ENCODE measurements around the gene FIBCD1. TPM values are rescaled to one million over a fixed set of nuclear protein-coding genes. Genes with fewer than 3 reads are reported as not detected.

FIBCD1 gene
- polyA plus RNA-seq, 1 of the 3 experiments (the other 2 are of a cell fraction): 1.3 TPM

DNA sequence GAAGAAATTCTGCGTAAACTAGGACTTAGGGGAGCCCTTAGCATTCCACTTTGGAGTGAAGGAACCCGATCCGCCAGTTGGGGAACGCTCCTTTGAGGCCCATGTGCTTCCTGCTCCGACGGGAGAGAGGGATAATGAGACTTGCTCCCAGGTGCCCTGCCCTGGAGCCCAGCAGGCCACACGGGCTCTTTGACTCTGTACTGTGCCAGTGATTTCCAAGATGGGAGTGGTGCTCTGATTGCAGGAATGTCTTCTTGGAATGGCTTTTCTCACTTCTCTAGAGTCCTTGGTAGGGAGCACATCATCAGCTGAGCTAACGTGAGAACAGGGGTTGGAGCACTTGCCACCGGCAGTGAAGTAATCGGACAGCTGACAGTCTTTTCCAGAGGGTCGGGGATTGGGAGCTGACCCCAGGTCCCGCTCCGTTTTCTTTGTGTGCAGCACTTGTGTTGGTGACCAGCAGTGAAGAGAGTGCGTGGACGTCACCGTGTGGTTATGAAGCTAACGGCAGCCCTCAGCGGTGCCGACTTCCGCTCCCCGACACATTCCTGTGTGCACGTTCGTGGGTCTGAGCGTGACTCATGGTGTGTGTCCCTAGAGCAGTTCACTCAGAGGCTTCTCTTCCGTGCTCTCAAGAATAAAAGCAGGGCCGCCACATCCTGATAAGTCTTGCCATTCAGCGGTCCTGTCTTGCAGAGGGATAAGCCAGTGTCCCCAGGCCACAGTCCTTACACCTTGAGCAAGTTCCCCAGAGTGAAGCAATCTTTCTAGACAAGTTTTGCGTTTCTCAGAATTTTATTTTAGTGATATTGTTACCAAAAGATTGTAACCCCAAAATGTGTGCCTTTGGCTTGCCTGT, 78.4 kb downstream of the FIBCD1 start (continued):
- 0 out of 2 replicates have a peak, but pooled peaks have one; percentile 17 for TF ChIP-seq TAF1 (IDR thresholded peaks at IDR 0.05; ENCODE audit: borderline replicate concordance, low read depth, low read length)
- TF ChIP-seq, protein P1, sequence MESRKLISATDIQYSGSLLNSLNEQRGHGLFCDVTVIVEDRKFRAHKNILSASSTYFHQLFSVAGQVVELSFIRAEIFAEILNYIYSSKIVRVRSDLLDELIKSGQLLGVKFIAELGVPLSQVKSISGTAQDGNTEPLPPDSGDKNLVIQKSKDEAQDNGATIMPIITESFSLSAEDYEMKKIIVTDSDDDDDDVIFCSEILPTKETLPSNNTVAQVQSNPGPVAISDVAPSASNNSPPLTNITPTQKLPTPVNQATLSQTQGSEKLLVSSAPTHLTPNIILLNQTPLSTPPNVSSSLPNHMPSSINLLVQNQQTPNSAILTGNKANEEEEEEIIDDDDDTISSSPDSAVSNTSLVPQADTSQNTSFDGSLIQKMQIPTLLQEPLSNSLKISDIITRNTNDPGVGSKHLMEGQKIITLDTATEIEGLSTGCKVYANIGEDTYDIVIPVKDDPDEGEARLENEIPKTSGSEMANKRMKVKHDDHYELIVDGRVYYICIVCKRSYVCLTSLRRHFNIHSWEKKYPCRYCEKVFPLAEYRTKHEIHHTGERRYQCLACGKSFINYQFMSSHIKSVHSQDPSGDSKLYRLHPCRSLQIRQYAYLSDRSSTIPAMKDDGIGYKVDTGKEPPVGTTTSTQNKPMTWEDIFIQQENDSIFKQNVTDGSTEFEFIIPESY (IDR thresholded peaks at IDR 0.05; ENCODE audit: borderline replicate concordance, low read depth): 0 out of 2 replicates have a peak, but pooled peaks have one; percentile 43
- peak; percentile 45; the same call in 1 of the 2 replicates for TF ChIP-seq JUND (IDR thresholded peaks at IDR 0.05)
- TF ChIP-seq SIN3A (IDR thresholded peaks at IDR 0.05; ENCODE audit: borderline replicate concordance, low read depth, low read length): no peak
- TF ChIP-seq FOXJ3 (CRISPR knock-in tag; IDR thresholded peaks at IDR 0.05): no peak
- peak; percentile 30; the same call in 1 of the 2 replicates for TF ChIP-seq TCF12 (IDR thresholded peaks at IDR 0.05)
- peak; percentile 17; the same call in 1 of the 2 replicates for TF ChIP-seq SMC3 (IDR thresholded peaks at IDR 0.05; ENCODE audit: low read depth, low read length)
- no peak for TF ChIP-seq FOXM1 (IDR thresholded peaks at IDR 0.05; ENCODE audit: low read depth)
- TF ChIP-seq, protein P2, sequence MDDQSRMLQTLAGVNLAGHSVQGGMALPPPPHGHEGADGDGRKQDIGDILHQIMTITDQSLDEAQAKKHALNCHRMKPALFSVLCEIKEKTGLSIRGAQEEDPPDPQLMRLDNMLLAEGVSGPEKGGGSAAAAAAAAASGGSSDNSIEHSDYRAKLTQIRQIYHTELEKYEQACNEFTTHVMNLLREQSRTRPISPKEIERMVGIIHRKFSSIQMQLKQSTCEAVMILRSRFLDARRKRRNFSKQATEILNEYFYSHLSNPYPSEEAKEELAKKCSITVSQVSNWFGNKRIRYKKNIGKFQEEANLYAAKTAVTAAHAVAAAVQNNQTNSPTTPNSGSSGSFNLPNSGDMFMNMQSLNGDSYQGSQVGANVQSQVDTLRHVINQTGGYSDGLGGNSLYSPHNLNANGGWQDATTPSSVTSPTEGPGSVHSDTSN (IDR thresholded peaks at IDR 0.05): 0 out of 2 replicates have a peak, but pooled peaks have one; percentile 20
- no peak for TF ChIP-seq EP300 (IDR thresholded peaks at IDR 0.05; ENCODE audit: borderline replicate concordance in 1 of 2, low read depth in 1 of 2, low read length in 1 of 2)

DNA sequence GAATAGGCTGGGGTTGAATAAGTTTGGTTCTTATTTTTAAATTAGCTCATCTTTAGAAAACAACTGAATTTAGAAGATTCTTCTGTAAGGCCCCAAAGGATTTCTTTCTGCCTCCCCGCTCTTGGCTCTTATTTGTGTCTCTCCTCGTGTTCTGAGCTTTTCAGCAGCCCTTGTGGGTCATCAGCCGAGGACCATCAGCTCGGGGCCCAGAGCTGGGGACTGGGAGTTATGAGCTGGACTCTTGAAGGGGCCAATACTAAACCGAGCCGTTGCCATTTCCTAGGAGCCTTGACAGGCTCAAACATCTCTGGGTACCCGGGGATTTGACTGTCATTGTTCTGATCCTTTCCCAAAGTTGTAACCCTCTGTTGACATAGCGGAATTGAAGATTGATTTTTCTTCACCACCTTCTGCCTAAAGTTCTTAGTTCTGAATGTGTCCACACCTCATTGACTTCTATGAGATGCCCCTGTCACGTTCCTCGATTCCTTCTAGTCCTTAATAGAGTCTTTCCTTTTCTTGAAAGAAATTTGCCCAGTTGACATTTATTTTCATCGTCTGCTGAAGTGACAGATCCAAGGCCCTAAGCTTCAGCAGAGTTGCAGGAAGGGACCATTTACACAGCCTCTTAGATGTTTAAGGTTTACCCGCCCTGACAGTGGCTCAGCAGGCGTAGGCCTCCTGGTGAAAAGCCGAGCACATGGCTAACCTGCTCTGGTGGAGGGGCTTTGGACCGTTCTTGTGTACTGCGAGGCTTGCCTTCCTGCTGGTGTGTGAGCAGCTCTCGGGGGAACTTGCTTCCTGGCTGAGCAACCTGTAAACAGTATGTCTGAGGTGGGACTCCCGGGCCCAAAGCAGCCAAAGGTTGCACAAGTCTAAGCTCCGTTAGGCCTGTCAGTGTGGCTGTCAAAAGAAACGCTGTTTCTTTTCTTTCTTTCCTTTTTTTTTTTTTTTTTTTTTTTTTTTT, 80.0 kb downstream of the FIBCD1 start:
- TF ChIP-seq RFX5 (IDR thresholded peaks at IDR 0.05; ENCODE audit: low read length) (no peak), SMC3 (IDR thresholded peaks at IDR 0.05; ENCODE audit: low read depth, low read length) (no peak), MXI1 (IDR thresholded peaks at IDR 0.05; ENCODE audit: low read depth, low read length) (no peak), REST (IDR thresholded peaks at IDR 0.05; ENCODE audit: low read depth, low read length) (no peak), FOXM1 (IDR thresholded peaks at IDR 0.05; ENCODE audit: low read depth) (no peak), TCF12 (IDR thresholded peaks at IDR 0.05) (no peak), FOSL2 (IDR thresholded peaks at IDR 0.05; ENCODE audit: borderline replicate concordance, low read depth) (no peak), NFIC (IDR thresholded peaks at IDR 0.05; ENCODE audit: borderline replicate concordance) (no peak), FOXJ3 (CRISPR knock-in tag; IDR thresholded peaks at IDR 0.05) (no peak), POLR2AphosphoS5 (IDR thresholded peaks at IDR 0.05; ENCODE audit: low read depth, low read length) (no peak), SIN3A (IDR thresholded peaks at IDR 0.05; ENCODE audit: borderline replicate concordance, low read depth, low read length) (no peak)
- TF ChIP-seq, protein P3, sequence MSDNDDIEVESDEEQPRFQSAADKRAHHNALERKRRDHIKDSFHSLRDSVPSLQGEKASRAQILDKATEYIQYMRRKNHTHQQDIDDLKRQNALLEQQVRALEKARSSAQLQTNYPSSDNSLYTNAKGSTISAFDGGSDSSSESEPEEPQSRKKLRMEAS (IDR thresholded peaks at IDR 0.05; ENCODE audit: low read depth): no peak
- Histone ChIP-seq H3K4me3 (ENCODE audit: low read depth in 2 of 2, low read length in 1 of 2) (no peak overlapping the region), H3K4me2 (peak overlapping the region; percentile 49; the same call in 1 of the 2 replicates)

More for the DNA sequence above, 80.0 kb downstream of the FIBCD1 start:
- Histone ChIP-seq H4K20me1 (ENCODE audit: insufficient read depth) (peaks cover 49% of the 10 kb centered on the region), H3K79me2 (ENCODE audit: insufficient read depth) (peaks cover 98% of the 10 kb centered on the region), H3K4me1 (ENCODE audit: control insufficient read depth in 1 of 2, insufficient read depth in 2 of 2, low read depth in 1 of 2, low read length in 1 of 2) (peaks cover 13 to 26% of the 10 kb centered on the region in 2 experiments; a peak in 3 of 4 replicates), H3F3A (replicated peaks; ENCODE audit: insufficient read depth) (peaks cover 52% of the 10 kb centered on the region), H3K9me3 (no peaks in the 10 kb centered on the region), H3K9me2 (no peaks in the 10 kb centered on the region), H3K27ac (ENCODE audit: low read depth in 2 of 2, low read length in 1 of 2) (peak overlapping the region in 1 of 2 experiments; percentile 89; a peak in 3 of 4 replicates), H3K27me3 (ENCODE audit: insufficient read depth) (no peaks in the 10 kb centered on the region), H2AFZ (ENCODE audit: low read depth) (no peak overlapping the region), H3K36me3 (replicated peaks in 1 of 2; ENCODE audit: control insufficient read depth in 1 of 2, insufficient read depth in 2 of 2, low read length in 1 of 2) (peaks cover 45 to 58% of the 10 kb centered on the region in 2 experiments), H3K9ac (peak overlapping the region; percentile 51; the same call in 1 of the 2 replicates)
- DNase-seq: no peak
- CTCF ChIA-PET: interaction anchor here (0.9 to 1.8 kb wide), 8 partner anchors 7 to 187 kb away, joined by 3 to 8 read pairs (median 4); no protein-coding TSS in a partner anchor
- POLR2A ChIA-PET: no interaction called here
- WGBS (ENCODE audit: low lambda C conversion rate): 91% methylated on average over 17 of the region's 20 CpGs
